CD4-positive, alpha-beta T cell (primary cell): Measurements from ENCODE around the gene KRAS. TPM values are rescaled to one million over a fixed set of nuclear protein-coding genes. Genes with fewer than 3 reads are reported as not detected.

Source experiments
- ATAC-seq: fragments of 200-7000 bp; cut with Tn5 transposase; one replicate; pipeline ENCODE4 v1.10.0; 2022; ENCODE audit warnings: mild to moderate bottlenecking; ENCODE audit not compliant: poor library complexity
- CTCF ChIA-PET: fragments of 350-600 bp; sonication (Branson Sonifier 250); formaldehyde crosslinking; loops from one replicate; lab custom pipeline; 2021; ENCODE audit warnings: antibody characterized with exemption, inconsistent platforms; lab: Charles Lee
- POLR2A ChIA-PET: fragments of 350-600 bp; sonication (Branson Sonifier 250); formaldehyde crosslinking; loops from one replicate; lab custom pipeline; 2021; ENCODE audit warnings: antibody characterized with exemption, inconsistent platforms; lab: Charles Lee
- DNase-seq, 14 experiments: peaks; one replicate each; pipeline ENCODE4 v3.0.0-alpha.2; 2013 to 2020; ENCODE audit warnings: mixed read lengths in 2 of 14
- H3K27ac ChIP-seq, 2 donors: one replicate each; pipeline versions ENCODE4 v1.5.1 to v1.7.0; 2013; ENCODE audit warnings: low read length in 2 of 2, low read depth in 1 of 2, mild to moderate bottlenecking in 1 of 2
- H3K27me3 ChIP-seq, 2 experiments: 1 replicate in 1 of 2; 2 replicates in 1 of 2; pipeline versions ENCODE4 v1.6.1 to v1.7.0; 2013; ENCODE audit warnings: low read length in 2 of 2, control low read depth in 1 of 2, mild to moderate bottlenecking in 1 of 2, moderate library complexity in 1 of 2; ENCODE audit not compliant: insufficient read depth in 2 of 2, control insufficient read depth in 1 of 2
- H3K36me3 ChIP-seq: one replicate; pipeline ENCODE4 v1.6.1; 2013; ENCODE audit warnings: low read length, control low read depth; ENCODE audit not compliant: insufficient read depth
- H3K4me1 ChIP-seq: one replicate; pipeline ENCODE4 v1.6.1; 2013; ENCODE audit warnings: low read length, control low read depth; ENCODE audit not compliant: insufficient read depth
- H3K4me3 ChIP-seq: one replicate; pipeline ENCODE4 v1.5.1; 2013; ENCODE audit warnings: mild to moderate bottlenecking, low read length, moderate library complexity
- H3K9me3 ChIP-seq, 2 experiments: 1 replicate in 1 of 2; 2 replicates in 1 of 2; pipeline versions ENCODE4 v1.6.1 to v1.7.0; 2013; ENCODE audit warnings: low read length in 2 of 2, mild to moderate bottlenecking in 2 of 2, control low read depth in 1 of 2, moderate library complexity in 1 of 2; ENCODE audit not compliant: control insufficient read depth in 1 of 2, insufficient read depth in 1 of 2
- H3K27ac Mint-ChIP-seq: one replicate; pipeline ENCODE4 v1.8.0; 2020; ENCODE audit warnings: mixed read lengths
- H3K27me3 Mint-ChIP-seq: one replicate; pipeline ENCODE4 v1.8.0; 2021; ENCODE audit warnings: mixed read lengths
- H3K36me3 Mint-ChIP-seq: one replicate; pipeline ENCODE4 v1.8.0; 2021; ENCODE audit warnings: low read depth, mixed read lengths
- H3K4me1 Mint-ChIP-seq: one replicate; pipeline ENCODE4 v1.8.0; 2021; ENCODE audit warnings: low read depth, mixed read lengths
- H3K4me3 Mint-ChIP-seq: one replicate; pipeline ENCODE4 v1.8.0; 2020; ENCODE audit warnings: mild to moderate bottlenecking, mixed read lengths
- H3K9me3 Mint-ChIP-seq: one replicate; pipeline ENCODE4 v1.8.0; 2020; ENCODE audit warnings: mixed read lengths
- CTCF ChIP-seq: fragments of 200-600 bp; IDR thresholded peaks from one replicate; pipeline ENCODE4 v1.8.0; 2022; ENCODE audit warnings: antibody characterized with exemption, mild to moderate bottlenecking
- intact Hi-C, 2 experiments: fragments of 100-400 bp; cut with DNase I in 1 of 2; cut with micrococcal nuclease in 1 of 2; formaldehyde crosslinking; loops; one replicate each; pipeline versions ENCODE4 v1.15.1 to v1.9.0; 2023 to 2025; cut with DNase I, micrococcal nuclease
- total RNA-seq, 174 experiments: library from RNA in 2 of 174; stranded (reverse) in 2 of 174; gene quantifications; one replicate each; pipeline ENCODE4 v1.2.3 and lab custom pipeline; 2021 to 2026

KRAS gene
- total RNA-seq, 2 experiments from 2014 or later: 45.0 to 48.7 TPM

- Histone ChIP-seq H3K9me3 (no peaks in the 10 kb centered on the region), H3K27me3 (no peaks in the 10 kb centered on the region), H3K36me3 (peaks cover 39% of the 10 kb centered on the region), H3K4me3 (no peak overlapping the region), H3K4me1 (no peaks in the 10 kb centered on the region), H3K27ac (no peak overlapping the region)
- Mint-ChIP-seq H3K9me3 (no peaks in the 10 kb centered on the region), H3K36me3 (peaks cover 63% of the 10 kb centered on the region), H3K27me3 (no peaks in the 10 kb centered on the region), H3K27ac (no peak overlapping the region), H3K4me1 (peaks cover 19% of the 10 kb centered on the region), H3K4me3 (no peak overlapping the region)
- CTCF ChIA-PET: interaction anchor here (0.6 to 1.6 kb wide), 2 partner anchors 10 to 180 kb away, joined by 3 to 7 read pairs; no protein-coding TSS in a partner anchor
- intact Hi-C loops: loop anchor here in 1 of 2 experiments (10.0 kb wide), 1 partner anchor 907 kb away; no protein-coding TSS in a partner anchor
- ATAC-seq: no peak
- no peak for TF ChIP-seq CTCF
- POLR2A ChIA-PET: no interaction called here
- DNase-seq: no peak
Observed at GRCh38 chr12:25207846-25208245, 42.9 kb downstream of the KRAS start.

GRCh38 chr12:25207411-25207810, 43.3 kb downstream of the KRAS start:
- Mint-ChIP-seq H3K27ac (no peak overlapping the region), H3K36me3 (peaks cover 67% of the 10 kb centered on the region), H3K4me3 (no peak overlapping the region), H3K4me1 (peaks cover 23% of the 10 kb centered on the region), H3K9me3 (no peaks in the 10 kb centered on the region), H3K27me3 (no peaks in the 10 kb centered on the region)
- ChIA-PET POLR2A (no interaction called here), CTCF (interaction anchor here (0.6 kb wide), 1 partner anchor 10 kb away, joined by 3 read pairs; no protein-coding TSS in a partner anchor)
- no peaks in the 10 kb centered on the region for H3K9me3 ChIP-seq
- TF ChIP-seq CTCF: no peak
- no peaks in the 10 kb centered on the region for H3K27me3 ChIP-seq
- ATAC-seq: no peak
- intact Hi-C loops: loop anchor here in 1 of 2 experiments (10.0 kb wide), 1 partner anchor 907 kb away; no protein-coding TSS in a partner anchor
- H3K4me3 ChIP-seq: no peak overlapping the region
- no peak for DNase-seq
- H3K36me3 ChIP-seq: peaks cover 37% of the 10 kb centered on the region
- H3K27ac ChIP-seq: no peak overlapping the region
- no peaks in the 10 kb centered on the region for H3K4me1 ChIP-seq

- CTCF ChIA-PET: interaction anchor here (1.1 to 1.3 kb wide), 2 partner anchors 21 to 39 kb away, joined by 3 read pairs; no protein-coding TSS in a partner anchor
Observed at GRCh38 chr12:25202137-25202536, 48.6 kb downstream of the KRAS start.

More at GRCh38 chr12:25202137-25202536, 48.6 kb downstream of the KRAS start:
- ATAC-seq: no peak
- Histone ChIP-seq H3K4me3 (no peak overlapping the region), H3K27ac (no peak overlapping the region), H3K4me1 (no peaks in the 10 kb centered on the region), H3K9me3 (no peaks in the 10 kb centered on the region), H3K27me3 (no peaks in the 10 kb centered on the region), H3K36me3 (peaks cover 17% of the 10 kb centered on the region)
- peaks cover 47% of the 10 kb centered on the region for H3K36me3 Mint-ChIP-seq
- H3K27me3 Mint-ChIP-seq: no peaks in the 10 kb centered on the region
- no peak overlapping the region for H3K4me3 Mint-ChIP-seq
- intact Hi-C loops: loop anchor here (5.0 to 10.0 kb wide), 2 partner anchors 913 to 1815 kb away; no protein-coding TSS in a partner anchor
- TF ChIP-seq CTCF: no peak
- no peaks in the 10 kb centered on the region for H3K9me3 Mint-ChIP-seq
- no peak for DNase-seq
- peaks cover 52% of the 10 kb centered on the region for H3K4me1 Mint-ChIP-seq
- peak overlapping the region; percentile 5 for H3K27ac Mint-ChIP-seq
- POLR2A ChIA-PET: no interaction called here
